ENCODE results near the gene CYSRT1. TPM values are rescaled to one million over a fixed set of nuclear protein-coding genes. Genes with fewer than 3 reads are reported as not detected.

The CYSRT1 gene
- total and polyA plus RNA-seq, 8 donors, result 0.92 to 47.3 (median 3.4) TPM; not detected in 3

- no peak for DNase-seq
- Histone ChIP-seq H3K4me1 (peaks cover 35 to 58% (median 53%) of the 10 kb centered on the region in 4 donors), H3K36me3 (peaks cover 59 to 80% (median 73%) of the 10 kb centered on the region in 4 donors), H3K27me3 (no peaks in the 10 kb centered on the region), H3K4me3 (peak overlapping the region in 1 of 4 donors; percentile 99), H3K9me3 (no peaks in the 10 kb centered on the region), H3K27ac (no peak overlapping the region)
- TF ChIP-seq CTCF (IDR thresholded peaks at IDR 0.05) (no peak), POLR2A (IDR thresholded peaks at IDR 0.05) (no peak), POLR2AphosphoS5 (IDR thresholded peaks at IDR 0.05) (no peak)
- intact Hi-C loops (cut with DNase I; ENCODE audit: low total_unique reads), result loop anchor here (10.0 kb wide), 2 partner anchors 49 to 71 kb away; partner anchors contain the start of genes DPP7 and SLC34A3
- WGBS, 5 donors, result 92 to 95% (median 95%) methylated on average over 9 to 19 of the region's 19 CpGs
These were observed 39.1 kb upstream of the CYSRT1 start for GRCh38 chr9:137185921-137186320.

- intact Hi-C loops (cut with DNase I; ENCODE audit: low total_unique reads), result loop anchor here (10.0 kb wide), 2 partner anchors 48 to 72 kb away; partner anchors contain the start of genes DPP7 and SLC34A3
- no peaks in the 10 kb centered on the region for H3K9me3 ChIP-seq
- peaks cover 35 to 62% (median 57%) of the 10 kb centered on the region in 4 donors for H3K4me1 ChIP-seq
- DNase-seq, result no peak
- peak overlapping the region in 2 of 4 donors; percentile 96 to 99 for H3K4me3 ChIP-seq
- H3K27me3 ChIP-seq, result no peaks in the 10 kb centered on the region
- 50 to 75% (median 65%) methylated on average over 2 to 6 of the region's 6 CpGs for WGBS, 5 donors
- TF ChIP-seq CTCF (IDR thresholded peaks at IDR 0.05) (no peak), POLR2A (IDR thresholded peaks at IDR 0.05) (no peak), EP300 (IDR thresholded peaks at IDR 0.05) (no peak), POLR2AphosphoS5 (IDR thresholded peaks at IDR 0.05) (no peak)
- no peak overlapping the region for H3K27ac ChIP-seq
- peaks cover 59 to 80% (median 73%) of the 10 kb centered on the region in 4 donors for H3K36me3 ChIP-seq
These were observed 38.6 kb upstream of the CYSRT1 start for GRCh38 chr9:137186385-137186784.

DNA sequence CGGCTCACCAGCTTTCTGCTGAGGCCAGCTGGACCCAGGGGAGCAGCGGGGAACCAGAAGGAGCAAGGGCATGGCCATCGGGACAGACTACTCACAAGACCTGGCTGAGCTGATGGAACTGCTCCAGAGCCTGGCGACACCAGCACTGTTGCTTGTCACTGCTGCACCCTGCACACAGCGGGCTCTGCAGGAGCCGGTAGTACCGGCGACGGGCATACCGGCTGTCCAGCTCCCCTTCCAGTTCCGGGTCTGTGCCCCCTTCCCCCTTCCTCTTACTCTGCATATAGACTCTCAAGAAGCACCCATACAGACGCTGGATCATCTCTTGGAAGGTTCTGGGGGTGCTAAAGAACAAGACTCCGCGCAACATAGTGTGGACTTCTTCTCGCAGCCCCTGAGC is 37.6 kb upstream of the CYSRT1 start:
- Histone ChIP-seq H3K27me3 (no peaks in the 10 kb centered on the region), H3K4me1 (peaks cover 35 to 72% (median 67%) of the 10 kb centered on the region in 4 donors), H3K36me3 (peaks cover 49 to 80% (median 73%) of the 10 kb centered on the region in 4 donors), H3K4me3 (peak overlapping the region; percentile 95 to 99 (median 97)), H3K9me3 (no peaks in the 10 kb centered on the region), H3K27ac (no peak overlapping the region)
- 80 to 86% (median 82%) methylated on average over 15 of the region's 15 CpGs for WGBS, 5 donors
- intact Hi-C loops (cut with DNase I; ENCODE audit: low total_unique reads), result loop anchor here (10.0 kb wide), 2 partner anchors 47 to 73 kb away; partner anchors contain the start of genes DPP7 and SLC34A3
- no peak for DNase-seq
- no peak for TF ChIP-seq EP300 (IDR thresholded peaks at IDR 0.05)

DNA sequence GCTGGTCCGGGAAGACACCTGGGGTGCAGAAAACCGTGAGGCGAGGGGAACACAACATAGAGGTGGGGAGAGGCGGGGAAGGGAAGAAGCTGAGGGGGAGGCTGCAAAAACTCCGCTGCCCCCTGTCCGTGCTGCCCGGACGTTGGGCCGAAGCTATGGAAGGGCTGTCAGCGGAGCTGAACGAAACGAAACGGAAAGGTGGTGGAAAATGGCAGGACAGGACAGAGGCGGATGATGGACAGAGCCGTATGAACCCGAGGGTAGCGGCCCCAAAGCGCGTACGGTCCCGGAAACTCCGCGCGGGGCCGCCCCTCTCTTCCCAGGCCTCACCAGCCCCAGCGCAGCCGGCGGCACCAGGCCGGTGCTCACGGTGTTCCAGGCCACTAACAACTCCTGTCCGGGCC is 36.9 kb upstream of the CYSRT1 start:
- Histone ChIP-seq H3K9me3 (no peaks in the 10 kb centered on the region), H3K4me1 (peaks cover 35 to 77% (median 71%) of the 10 kb centered on the region in 4 donors), H3K36me3 (peaks cover 42 to 73% (median 69%) of the 10 kb centered on the region in 4 donors), H3K27me3 (no peaks in the 10 kb centered on the region), H3K27ac (peak overlapping the region; percentile 96 to 97 (median 96)), H3K4me3 (peak overlapping the region; percentile 95 to 99 (median 97))
- TF ChIP-seq POLR2A (IDR thresholded peaks at IDR 0.05) (no peak), CTCF (IDR thresholded peaks at IDR 0.05) (no peak), POLR2AphosphoS5 (IDR thresholded peaks at IDR 0.05) (no peak), EP300 (IDR thresholded peaks at IDR 0.05) (no peak)
- no peak for DNase-seq
- intact Hi-C loops (cut with DNase I; ENCODE audit: low total_unique reads), result loop anchor here (10.0 kb wide), 2 partner anchors 47 to 73 kb away; partner anchors contain the start of genes DPP7 and SLC34A3
- 0 to 1% (median 1%) methylated on average over 30 to 31 of the region's 31 CpGs for WGBS, 5 donors
